GM23338 (cell line): ENCODE data around the gene RPS6KA4. TPM values are rescaled to one million over a fixed set of nuclear protein-coding genes. Genes with fewer than 3 reads are reported as not detected.

Experiments
- ATAC-seq: fragments of 200-7000 bp; cut with Tn5 transposase; 3 replicates; pipeline ENCODE4 v1.9.1; 2020
- DNase-seq: peaks from one replicate; pipeline ENCODE4 v3.0.0-alpha.2; 2015; ENCODE audit warnings: low spot score
- H2AFZ ChIP-seq: fragments of 200-600 bp; sonication (generic); 2 replicates; pipeline ENCODE4 v1.8.0; 2016; ENCODE audit warnings: antibody characterized with exemption, mild to moderate bottlenecking, moderate library complexity
- H3F3A ChIP-seq: fragments of 200-600 bp; sonication (generic); replicated peaks from 2 replicates; pipeline ENCODE4 v1.8.0; 2017; ENCODE audit warnings: antibody characterized with exemption, mixed run types, low read depth
- H3K27ac ChIP-seq: fragments of 200-600 bp; sonication (generic); 2 replicates; pipeline ENCODE4 v1.6.1; 2016; ENCODE audit warnings: low read depth
- H3K27me3 ChIP-seq: fragments of 200-600 bp; sonication (generic); 2 replicates; pipeline ENCODE4 v1.8.0; 2016; ENCODE audit warnings: mild to moderate bottlenecking, mixed run types, moderate library complexity; ENCODE audit not compliant: insufficient read depth
- H3K36me3 ChIP-seq: fragments of 200-600 bp; sonication (generic); 2 replicates; pipeline ENCODE4 v1.8.0; 2016; ENCODE audit warnings: mild to moderate bottlenecking; ENCODE audit not compliant: insufficient read depth
- H3K4me1 ChIP-seq: fragments of 200-600 bp; sonication (generic); 2 replicates; pipeline ENCODE4 v1.8.0; 2016; ENCODE audit warnings: mild to moderate bottlenecking, moderate library complexity; ENCODE audit not compliant: insufficient read depth
- H3K4me2 ChIP-seq: fragments of 200-600 bp; sonication (generic); 2 replicates; pipeline ENCODE4 v1.7.1; 2017; ENCODE audit warnings: mixed run types
- H3K4me3 ChIP-seq: fragments of 200-600 bp; sonication (generic); 2 replicates; pipeline ENCODE4 v1.6.1; 2016; ENCODE audit warnings: mixed run types
- H3K79me2 ChIP-seq: fragments of 200-600 bp; sonication (generic); replicated peaks from 2 replicates; pipeline ENCODE4 v1.8.0; 2017; ENCODE audit warnings: mild to moderate bottlenecking; ENCODE audit not compliant: insufficient read depth
- H3K9me2 ChIP-seq: fragments of 200-600 bp; sonication (generic); 2 replicates; pipeline ENCODE4 v1.8.0; 2017; ENCODE audit not compliant: insufficient read depth
- H4K20me1 ChIP-seq: fragments of 200-600 bp; sonication (generic); replicated peaks from 2 replicates; pipeline ENCODE4 v1.8.0; 2017; ENCODE audit warnings: mild to moderate bottlenecking; ENCODE audit not compliant: insufficient read depth
- H3K27ac Mint-ChIP-seq: 2 replicates; pipeline ENCODE4 v1.8.0; 2020; ENCODE audit warnings: inconsistent platforms, mild to moderate bottlenecking, moderate library complexity, mixed read lengths
- H3K27me3 Mint-ChIP-seq: 3 replicates; pipeline ENCODE4 v1.8.0; 2022; ENCODE audit warnings: low read depth, mild to moderate bottlenecking, moderate library complexity, mixed read lengths, inconsistent platforms; ENCODE audit not compliant: insufficient read depth, poor library complexity
- H3K36me3 Mint-ChIP-seq: 3 replicates; pipeline ENCODE4 v1.8.0; 2021; ENCODE audit warnings: low read depth, mild to moderate bottlenecking, inconsistent platforms, moderate library complexity, mixed read lengths
- H3K4me1 Mint-ChIP-seq: 3 replicates; pipeline ENCODE4 v1.8.0; 2020; ENCODE audit warnings: mild to moderate bottlenecking, inconsistent platforms, mixed read lengths
- H3K4me3 Mint-ChIP-seq: 3 replicates; pipeline ENCODE4 v1.8.0; 2021; ENCODE audit warnings: moderate library complexity, mild to moderate bottlenecking, inconsistent platforms, mixed read lengths
- H3K9me3 Mint-ChIP-seq: 3 replicates; pipeline ENCODE4 v1.8.0; 2020; ENCODE audit warnings: moderate library complexity, mild to moderate bottlenecking, inconsistent platforms, mixed read lengths
- CREB1 ChIP-seq: fragments of 250-450 bp; sonication (Bioruptor Pico); IDR thresholded peaks from 2 replicates; pipeline ENCODE4 v1.5.0; 2020; ENCODE audit warnings: low read depth, mild to moderate bottlenecking, moderate library complexity
- EZH2 ChIP-seq: fragments of 200-600 bp; sonication (generic); IDR thresholded peaks from one replicate; pipeline ENCODE4 v1.8.0; 2017; ENCODE audit warnings: antibody characterized with exemption, mild to moderate bottlenecking, low read depth; ENCODE audit not compliant: unreplicated experiment
- EZH2phosphoT487 ChIP-seq: fragments of 200-600 bp; sonication (generic); IDR thresholded peaks from one replicate; pipeline ENCODE4 v1.8.1; 2018; ENCODE audit warnings: antibody characterized with exemption; ENCODE audit not compliant: unreplicated experiment
- JUNB ChIP-seq: IDR thresholded peaks from one replicate; pipeline ENCODE4 v1.6.1; 2016; ENCODE audit warnings: antibody characterized with exemption; ENCODE audit not compliant: unreplicated experiment
- NANOG ChIP-seq: IDR thresholded peaks from 2 replicates; pipeline ENCODE4 v1.6.1; 2016; ENCODE audit warnings: antibody characterized with exemption, borderline replicate concordance
- POLR2AphosphoS5 ChIP-seq: IDR thresholded peaks from 2 replicates; pipeline ENCODE4 v1.6.1; 2016; ENCODE audit warnings: antibody characterized with exemption, low read depth
- STAT1 ChIP-seq: IDR thresholded peaks from one replicate; pipeline ENCODE4 v1.6.1; 2016; ENCODE audit warnings: antibody characterized with exemption; ENCODE audit not compliant: unreplicated experiment
- ZNF114 ChIP-seq: fragments of 250-450 bp; sonication (Bioruptor Pico); IDR thresholded peaks from 2 replicates; pipeline ENCODE4 v1.5.0; 2020; ENCODE audit warnings: mild to moderate bottlenecking, moderate library complexity
- polyA plus RNA-seq: library from polyadenylated mRNA; unstranded; fragments of >200 nt; fragmentation: Nextera tagmentation; extraction: Ambion mirVana; gene quantifications from 2 replicates; pipeline ENCODE4 v1.2.1, GENCODE V29; 2016
- total RNA-seq: library from RNA; depleted of rRNA; stranded (reverse); fragments of >200 nt; shearing (Covaris generic); gene quantifications from 2 replicates; pipeline ENCODE4 v1.2.3, GENCODE V29; 2014
- TF ChIP-seq, protein P1 (sequence below), 2 experiments: fragments of 200-600 bp in 1 of 2; sonication (generic) in 1 of 2; conservative IDR thresholded peaks; 2 replicates each; pipeline versions ENCODE4 v1.5.1 to v1.6.1; 2016 to 2017; ENCODE audit warnings: antibody characterized with exemption in 2 of 2, low read depth in 2 of 2, mild to moderate bottlenecking in 2 of 2, moderate library complexity in 1 of 2
- TF ChIP-seq, protein P2 (sequence below): IDR thresholded peaks from one replicate; pipeline ENCODE4 v1.6.1; 2018; ENCODE audit warnings: antibody characterized with exemption; ENCODE audit not compliant: unreplicated experiment
- TF ChIP-seq, protein P3 (sequence below): IDR thresholded peaks from 2 replicates; pipeline ENCODE4 v1.6.1; 2016; ENCODE audit warnings: antibody characterized with exemption

RPS6KA4 gene
- total and polyA plus RNA-seq, 2 experiments from 2014 or later, result 3.5 to 19.9 TPM

DNA sequence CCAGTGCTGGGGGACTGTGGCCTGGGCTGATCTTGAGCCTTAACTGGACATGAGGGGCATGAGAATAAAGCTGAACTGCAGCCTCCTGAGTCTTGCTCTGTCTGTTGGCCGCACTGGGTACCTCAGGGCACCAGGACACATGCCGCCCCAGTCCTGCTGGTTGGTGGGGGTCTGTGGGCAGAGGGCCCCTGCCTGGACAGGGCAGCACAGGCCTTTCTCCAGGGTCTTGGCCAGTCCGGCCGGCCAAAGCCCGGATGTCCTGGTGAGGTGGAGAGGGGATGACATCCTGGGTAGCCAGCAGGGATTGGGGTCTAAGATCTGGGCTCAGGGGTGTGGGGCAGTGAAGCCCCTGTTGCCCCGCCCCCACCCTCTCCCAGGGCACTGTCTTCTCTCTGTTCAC lies 1.5 kb upstream of the RPS6KA4 start:
- Histone ChIP-seq H3K9me2 (no peaks in the 10 kb centered on the region), H3K36me3 (no peaks in the 10 kb centered on the region), H3K79me2 (no peaks in the 10 kb centered on the region), H3K27me3 (peaks cover 14% of the 10 kb centered on the region; the same call in 1 of the 2 replicates), H3F3A (0 out of 2 replicates have a peak, but pooled peaks cover 13% of the 10 kb centered on the region), H3K27ac (no peak overlapping the region), H3K4me2 (no peak overlapping the region), H2AFZ (no peak overlapping the region), H4K20me1 (no peaks in the 10 kb centered on the region), H3K4me1 (peaks cover 17% of the 10 kb centered on the region; the same call in 1 of the 2 replicates), H3K4me3 (no peak overlapping the region)
- no peak for TF ChIP-seq EZH2phosphoT487
- no peak for TF ChIP-seq EZH2
- no peak for TF ChIP-seq NANOG
- no peak for TF ChIP-seq STAT1
- TF ChIP-seq, protein P1, sequence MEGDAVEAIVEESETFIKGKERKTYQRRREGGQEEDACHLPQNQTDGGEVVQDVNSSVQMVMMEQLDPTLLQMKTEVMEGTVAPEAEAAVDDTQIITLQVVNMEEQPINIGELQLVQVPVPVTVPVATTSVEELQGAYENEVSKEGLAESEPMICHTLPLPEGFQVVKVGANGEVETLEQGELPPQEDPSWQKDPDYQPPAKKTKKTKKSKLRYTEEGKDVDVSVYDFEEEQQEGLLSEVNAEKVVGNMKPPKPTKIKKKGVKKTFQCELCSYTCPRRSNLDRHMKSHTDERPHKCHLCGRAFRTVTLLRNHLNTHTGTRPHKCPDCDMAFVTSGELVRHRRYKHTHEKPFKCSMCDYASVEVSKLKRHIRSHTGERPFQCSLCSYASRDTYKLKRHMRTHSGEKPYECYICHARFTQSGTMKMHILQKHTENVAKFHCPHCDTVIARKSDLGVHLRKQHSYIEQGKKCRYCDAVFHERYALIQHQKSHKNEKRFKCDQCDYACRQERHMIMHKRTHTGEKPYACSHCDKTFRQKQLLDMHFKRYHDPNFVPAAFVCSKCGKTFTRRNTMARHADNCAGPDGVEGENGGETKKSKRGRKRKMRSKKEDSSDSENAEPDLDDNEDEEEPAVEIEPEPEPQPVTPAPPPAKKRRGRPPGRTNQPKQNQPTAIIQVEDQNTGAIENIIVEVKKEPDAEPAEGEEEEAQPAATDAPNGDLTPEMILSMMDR (conservative IDR thresholded peaks at IDR 0.05; ENCODE audit: low read depth in 2 of 2), result no peak
- TF ChIP-seq ZNF114 (CRISPR knock-in tag), result no peak
- TF ChIP-seq, protein P2, sequence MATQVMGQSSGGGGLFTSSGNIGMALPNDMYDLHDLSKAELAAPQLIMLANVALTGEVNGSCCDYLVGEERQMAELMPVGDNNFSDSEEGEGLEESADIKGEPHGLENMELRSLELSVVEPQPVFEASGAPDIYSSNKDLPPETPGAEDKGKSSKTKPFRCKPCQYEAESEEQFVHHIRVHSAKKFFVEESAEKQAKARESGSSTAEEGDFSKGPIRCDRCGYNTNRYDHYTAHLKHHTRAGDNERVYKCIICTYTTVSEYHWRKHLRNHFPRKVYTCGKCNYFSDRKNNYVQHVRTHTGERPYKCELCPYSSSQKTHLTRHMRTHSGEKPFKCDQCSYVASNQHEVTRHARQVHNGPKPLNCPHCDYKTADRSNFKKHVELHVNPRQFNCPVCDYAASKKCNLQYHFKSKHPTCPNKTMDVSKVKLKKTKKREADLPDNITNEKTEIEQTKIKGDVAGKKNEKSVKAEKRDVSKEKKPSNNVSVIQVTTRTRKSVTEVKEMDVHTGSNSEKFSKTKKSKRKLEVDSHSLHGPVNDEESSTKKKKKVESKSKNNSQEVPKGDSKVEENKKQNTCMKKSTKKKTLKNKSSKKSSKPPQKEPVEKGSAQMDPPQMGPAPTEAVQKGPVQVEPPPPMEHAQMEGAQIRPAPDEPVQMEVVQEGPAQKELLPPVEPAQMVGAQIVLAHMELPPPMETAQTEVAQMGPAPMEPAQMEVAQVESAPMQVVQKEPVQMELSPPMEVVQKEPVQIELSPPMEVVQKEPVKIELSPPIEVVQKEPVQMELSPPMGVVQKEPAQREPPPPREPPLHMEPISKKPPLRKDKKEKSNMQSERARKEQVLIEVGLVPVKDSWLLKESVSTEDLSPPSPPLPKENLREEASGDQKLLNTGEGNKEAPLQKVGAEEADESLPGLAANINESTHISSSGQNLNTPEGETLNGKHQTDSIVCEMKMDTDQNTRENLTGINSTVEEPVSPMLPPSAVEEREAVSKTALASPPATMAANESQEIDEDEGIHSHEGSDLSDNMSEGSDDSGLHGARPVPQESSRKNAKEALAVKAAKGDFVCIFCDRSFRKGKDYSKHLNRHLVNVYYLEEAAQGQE, result no peak
- TF ChIP-seq POLR2AphosphoS5, result no peak
- TF ChIP-seq, protein P3, sequence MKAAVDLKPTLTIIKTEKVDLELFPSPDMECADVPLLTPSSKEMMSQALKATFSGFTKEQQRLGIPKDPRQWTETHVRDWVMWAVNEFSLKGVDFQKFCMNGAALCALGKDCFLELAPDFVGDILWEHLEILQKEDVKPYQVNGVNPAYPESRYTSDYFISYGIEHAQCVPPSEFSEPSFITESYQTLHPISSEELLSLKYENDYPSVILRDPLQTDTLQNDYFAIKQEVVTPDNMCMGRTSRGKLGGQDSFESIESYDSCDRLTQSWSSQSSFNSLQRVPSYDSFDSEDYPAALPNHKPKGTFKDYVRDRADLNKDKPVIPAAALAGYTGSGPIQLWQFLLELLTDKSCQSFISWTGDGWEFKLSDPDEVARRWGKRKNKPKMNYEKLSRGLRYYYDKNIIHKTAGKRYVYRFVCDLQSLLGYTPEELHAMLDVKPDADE, result no peak
- no peak for TF ChIP-seq CREB1 (CRISPR knock-in tag)
- TF ChIP-seq JUNB, result no peak
- Mint-ChIP-seq H3K27me3 (peaks cover 18% of the 10 kb centered on the region), H3K27ac (no peak overlapping the region), H3K36me3 (peaks cover 7% of the 10 kb centered on the region), H3K4me1 (peaks cover 29% of the 10 kb centered on the region), H3K4me3 (no peak overlapping the region), H3K9me3 (no peaks in the 10 kb centered on the region)
- ATAC-seq (no peak), DNase-seq (no peak)
